ENCODE results near the gene ABCC8. TPM values are rescaled to one million over a fixed set of nuclear protein-coding genes. Genes with fewer than 3 reads are reported as not detected.

Gene ABCC8
- total and polyA plus RNA-seq, 10 of the 15 experiments (the other 5 are each of a cell fraction or from before 2014, with no cell fraction given): not detected

- H3K36me3 ChIP-seq (ENCODE audit: control insufficient read depth in 2 of 2, insufficient read depth in 2 of 2, low read length in 1 of 2): no peaks in the 10 kb centered on the region
- in situ Hi-C loops (cut with MboI) (no loop called here), intact Hi-C loops (cut with micrococcal nuclease; ENCODE audit: unreplicated experiment) (no loop called here)
- H4K20me1 ChIP-seq (ENCODE audit: control insufficient read depth, insufficient read depth): no peaks in the 10 kb centered on the region
- no peak for ATAC-seq
- no peak overlapping the region for H3K4me3 ChIP-seq
- no peak overlapping the region for H3K27ac ChIP-seq (ENCODE audit: control insufficient read depth, insufficient read depth)
- TF ChIP-seq IKZF2 (IDR thresholded peaks at IDR 0.05): no peak
- TF ChIP-seq RELB (IDR thresholded peaks at IDR 0.05; ENCODE audit: low read depth): no peak
- TF ChIP-seq MEF2B (IDR thresholded peaks at IDR 0.05; ENCODE audit: partially characterized antibody, poor library complexity, severe bottlenecking): no peak
- TF ChIP-seq HCFC1 (IDR thresholded peaks at IDR 0.05; ENCODE audit: low read length): no peak
- TF ChIP-seq BACH1 (IDR thresholded peaks at IDR 0.05; ENCODE audit: borderline replicate concordance): no peak
- no peak for TF ChIP-seq MEF2A (IDR thresholded peaks at IDR 0.05; ENCODE audit: insufficient read depth, low read depth, low read length)
- no peak for TF ChIP-seq ATF3 (IDR thresholded peaks at IDR 0.05; ENCODE audit: borderline replicate concordance, extremely low read depth, low read depth, low read length)
- TF ChIP-seq DPF2 (IDR thresholded peaks at IDR 0.05): no peak
- no peak for TF ChIP-seq RCOR1 (conservative IDR thresholded peaks at IDR 0.05; ENCODE audit: low read depth, low read length)
- no peak for TF ChIP-seq TCF12 (IDR thresholded peaks at IDR 0.05; ENCODE audit: low read depth, low read length)
- no peak for TF ChIP-seq ZSCAN29 (IDR thresholded peaks at IDR 0.05)
- TF ChIP-seq RAD51 (IDR thresholded peaks at IDR 0.05): no peak
- FAIRE-seq: no peak
- BruUV-seq (replicated peaks): no TSS peak
- H3K9me3 ChIP-seq (replicated peaks; ENCODE audit: control insufficient read depth, insufficient read depth, low read length): no peaks in the 10 kb centered on the region
- CTCF ChIA-PET: no interaction called here
- 44% methylated on average over 18 of the region's 18 CpGs for WGBS (ENCODE audit: insufficient coverage, insufficient replicate concordance, low lambda C conversion rate, missing lambda C conversion rate)
- peaks cover 9% of the 10 kb centered on the region for H3K4me1 ChIP-seq (ENCODE audit: control insufficient read depth, insufficient read depth, low read length)
- no peak overlapping the region for H2AFZ ChIP-seq (ENCODE audit: control insufficient read depth, low read depth, low read length)
- POLR2A ChIA-PET: no interaction called here
- H3K79me2 ChIP-seq (ENCODE audit: control insufficient read depth, insufficient read depth, low read length): no peaks in the 10 kb centered on the region
- SMC1A ChIA-PET (ENCODE audit: uncharacterized antibody, unreplicated experiment): no interaction called here
- H3K4me2 ChIP-seq (ENCODE audit: control insufficient read depth, insufficient read depth): no peak overlapping the region
- no peaks in the 10 kb centered on the region for H3K27me3 ChIP-seq (replicated peaks in 1 of 2; ENCODE audit: control insufficient read depth in 2 of 2, insufficient read depth in 2 of 2, low read length in 1 of 2)
- no peak for DNase-seq (ENCODE audit: low read depth, low spot score)
- H3K9ac ChIP-seq (ENCODE audit: control insufficient read depth, insufficient read depth, low read length): no peak overlapping the region
- RAD21 ChIA-PET (ENCODE audit: unreplicated experiment): no interaction called here
These were observed 72.5 kb downstream of the ABCC8 start for GRCh38 chr11:17403980-17404759.
